Hepatocyte (in vitro differentiated cells): ENCODE measurements around the gene RPS14.

Experiments
- EZH2 ChIP-seq: fragments of 200-600 bp; sonication (generic); IDR thresholded peaks from 2 replicates; pipeline ENCODE4 v1.6.1; 2016; ENCODE audit warnings: antibody characterized with exemption, mild to moderate bottlenecking, borderline replicate concordance
- TF ChIP-seq, protein P1 (sequence below): fragments of 200-600 bp; sonication (generic); IDR thresholded peaks from 2 replicates; pipeline ENCODE4 v1.5.1; 2016; ENCODE audit warnings: antibody characterized with exemption, mild to moderate bottlenecking; ENCODE audit not compliant: poor library complexity

- TF ChIP-seq, protein P1, sequence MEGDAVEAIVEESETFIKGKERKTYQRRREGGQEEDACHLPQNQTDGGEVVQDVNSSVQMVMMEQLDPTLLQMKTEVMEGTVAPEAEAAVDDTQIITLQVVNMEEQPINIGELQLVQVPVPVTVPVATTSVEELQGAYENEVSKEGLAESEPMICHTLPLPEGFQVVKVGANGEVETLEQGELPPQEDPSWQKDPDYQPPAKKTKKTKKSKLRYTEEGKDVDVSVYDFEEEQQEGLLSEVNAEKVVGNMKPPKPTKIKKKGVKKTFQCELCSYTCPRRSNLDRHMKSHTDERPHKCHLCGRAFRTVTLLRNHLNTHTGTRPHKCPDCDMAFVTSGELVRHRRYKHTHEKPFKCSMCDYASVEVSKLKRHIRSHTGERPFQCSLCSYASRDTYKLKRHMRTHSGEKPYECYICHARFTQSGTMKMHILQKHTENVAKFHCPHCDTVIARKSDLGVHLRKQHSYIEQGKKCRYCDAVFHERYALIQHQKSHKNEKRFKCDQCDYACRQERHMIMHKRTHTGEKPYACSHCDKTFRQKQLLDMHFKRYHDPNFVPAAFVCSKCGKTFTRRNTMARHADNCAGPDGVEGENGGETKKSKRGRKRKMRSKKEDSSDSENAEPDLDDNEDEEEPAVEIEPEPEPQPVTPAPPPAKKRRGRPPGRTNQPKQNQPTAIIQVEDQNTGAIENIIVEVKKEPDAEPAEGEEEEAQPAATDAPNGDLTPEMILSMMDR = no peak
- no peak for TF ChIP-seq EZH2
These were observed 20.6 kb downstream of the RPS14 start for GRCh38 chr5:150428978-150429377.
